ELF-1 (cell line): Measurements from ENCODE around the gene APOA4.
"Not testable (repeated sequence)": the region's sequence is repeated elsewhere in the genome, so short reads cannot be mapped to it uniquely, and the experiment has no call there.

Experiments used
- DNase-seq: peaks from one replicate; pipeline ENCODE4 v3.0.0-alpha.2; 2016; ENCODE audit warnings: low read depth, low spot score

Gene APOA4

DNA sequence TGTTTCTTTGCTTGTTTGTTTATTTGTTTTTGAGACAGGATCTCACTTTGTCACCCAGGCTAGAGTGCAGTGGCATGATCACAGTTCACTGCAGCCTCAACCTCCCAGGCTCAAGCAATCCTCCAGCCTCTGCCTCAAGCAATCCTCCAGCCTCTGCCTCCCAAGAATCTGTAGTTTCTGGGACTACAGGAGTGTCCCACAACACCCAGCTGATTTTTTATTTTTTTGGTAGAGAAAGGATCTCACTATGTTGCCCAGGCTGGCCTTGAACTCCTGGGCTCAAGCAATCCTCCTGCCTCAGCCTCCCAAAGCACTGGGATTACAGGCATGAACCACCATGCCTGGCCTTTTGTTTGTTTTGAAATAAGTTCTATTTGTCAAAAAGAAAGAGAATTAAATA, 21.4 kb downstream of the APOA4 start:
- DNase-seq = not testable (repeated sequence)

GRCh38 chr11:116800610-116801009, 22.5 kb downstream of the APOA4 start:
- DNase-seq = no peak

- DNase-seq = no peak
These were observed 24.7 kb downstream of the APOA4 start for GRCh38 chr11:116798368-116798767.

DNA sequence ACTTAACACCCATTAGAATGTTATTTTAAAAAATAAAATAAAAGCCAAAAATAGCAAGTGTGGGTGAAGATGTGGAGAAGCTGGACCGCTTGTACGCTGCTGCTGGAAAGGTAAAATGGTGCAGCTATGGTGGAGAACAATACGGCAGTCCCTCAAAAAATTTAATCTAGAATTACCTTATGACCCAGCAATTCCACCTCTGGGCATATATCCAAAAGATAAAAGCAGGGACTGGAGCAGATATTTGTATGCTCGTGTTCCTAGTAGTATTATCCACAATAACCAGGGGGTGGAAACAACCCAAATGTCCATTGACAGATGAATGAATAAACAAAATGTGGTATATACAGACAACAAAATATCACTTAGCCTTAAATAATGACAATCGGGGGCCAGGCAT, 25.3 kb downstream of the APOA4 start:
- DNase-seq = no peak

GRCh38 chr11:116796548-116796947, 26.6 kb downstream of the APOA4 start:
- no peak for DNase-seq

GRCh38 chr11:116794851-116795250, 28.3 kb downstream of the APOA4 start:
- DNase-seq = no peak

GRCh38 chr11:116793772-116794097, 29.4 kb downstream of the APOA4 start:
- DNase-seq = no peak

DNA sequence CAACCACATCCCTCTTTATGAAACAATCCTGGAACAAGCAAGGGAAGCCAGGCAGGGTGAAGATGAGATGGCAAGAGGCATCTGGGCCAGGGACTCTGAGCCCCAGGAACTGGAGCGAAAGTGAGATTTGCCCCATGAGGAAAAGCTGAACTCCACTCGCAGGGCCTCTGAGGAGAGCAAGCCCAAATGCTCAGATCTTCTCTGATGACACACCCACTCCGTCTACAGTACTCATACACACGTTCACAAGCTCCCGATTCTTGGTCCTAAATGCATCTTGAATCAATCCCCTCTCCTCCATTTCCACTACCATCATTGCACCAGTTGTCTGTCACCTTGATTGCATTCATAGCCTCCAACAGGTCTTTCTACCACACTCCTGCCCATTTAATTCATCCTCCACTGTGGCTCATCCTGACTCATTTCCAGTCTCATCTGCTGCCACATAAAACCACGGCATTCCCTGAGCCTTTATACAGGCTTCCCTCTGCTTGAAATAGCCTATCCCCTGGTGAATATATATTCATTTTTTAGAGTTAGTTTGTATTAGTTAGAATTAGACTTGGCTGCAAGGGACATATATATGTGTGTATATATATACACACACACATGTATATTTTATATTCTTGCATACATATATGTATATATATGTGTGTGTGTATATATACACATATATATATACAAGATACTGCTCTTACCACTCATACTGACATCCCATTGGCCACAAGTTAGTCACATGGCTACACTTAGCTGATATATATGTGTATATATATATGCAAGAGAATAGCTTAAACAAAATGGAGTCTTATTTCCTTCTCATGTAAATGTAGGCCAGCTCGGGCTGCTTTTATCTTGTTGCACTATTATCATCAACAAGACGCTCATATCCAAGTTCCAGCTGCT, 30.0 kb downstream of the APOA4 start:
- DNase-seq = no peak

DNA sequence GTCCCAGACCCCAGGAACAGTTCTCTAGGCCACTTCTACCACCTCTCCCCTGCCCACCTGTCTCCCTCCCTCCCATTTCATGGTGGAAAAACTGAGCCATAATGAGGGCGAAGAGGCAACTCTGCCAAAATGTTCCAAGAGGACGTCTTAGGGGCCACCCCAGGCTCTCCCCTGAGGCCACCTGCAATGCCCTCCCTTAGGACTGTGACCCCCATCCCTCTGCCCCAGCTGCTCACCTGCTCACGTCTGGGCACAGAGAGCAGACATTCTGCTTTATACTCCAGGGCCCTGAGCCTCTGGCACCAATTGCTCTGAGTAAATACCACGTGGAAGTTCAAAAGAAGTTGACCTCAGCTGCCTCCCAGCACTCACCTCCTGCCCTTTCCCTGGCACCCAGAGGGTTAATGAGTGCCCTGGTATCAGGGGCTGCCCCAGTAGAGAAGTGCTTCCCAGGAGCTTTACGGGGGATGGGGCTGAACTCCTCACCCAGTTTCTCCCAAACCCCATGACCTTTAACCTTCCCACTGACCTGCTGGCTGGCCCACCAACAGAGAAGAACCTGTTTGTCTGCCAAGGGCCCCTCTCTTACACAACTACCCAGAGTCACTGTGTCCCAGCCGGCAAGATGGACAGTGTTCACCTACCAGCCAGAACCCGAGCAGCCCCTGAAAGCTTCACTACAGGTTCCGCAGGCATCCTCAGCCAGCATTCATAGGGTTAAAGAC, 30.8 kb downstream of the APOA4 start:
- DNase-seq = no peak

DNA sequence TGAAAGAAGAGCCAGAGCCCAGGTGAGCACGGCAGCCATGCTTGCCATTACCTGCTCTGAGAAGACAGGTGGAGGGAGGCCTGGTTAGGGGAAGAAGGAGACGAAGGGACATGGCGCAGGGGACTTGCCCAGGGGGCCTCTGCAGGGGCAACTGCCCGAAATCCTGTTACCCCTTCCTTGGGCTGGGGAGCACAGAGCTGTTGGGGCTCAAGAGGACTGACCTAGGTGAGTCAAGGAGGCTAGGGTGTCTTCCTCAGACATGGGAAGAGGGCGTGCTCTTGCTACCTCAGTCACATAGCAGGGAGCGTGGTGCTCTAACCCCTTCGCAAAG, 31.3 kb downstream of the APOA4 start, which contains the start of gene APOA5:
Gene APOA5 (minus strand): TSS at position 67 of the 331 bp plus-strand sequence. CDS start 19 bp downstream, at position 48.
- DNase-seq = no peak

DNA sequence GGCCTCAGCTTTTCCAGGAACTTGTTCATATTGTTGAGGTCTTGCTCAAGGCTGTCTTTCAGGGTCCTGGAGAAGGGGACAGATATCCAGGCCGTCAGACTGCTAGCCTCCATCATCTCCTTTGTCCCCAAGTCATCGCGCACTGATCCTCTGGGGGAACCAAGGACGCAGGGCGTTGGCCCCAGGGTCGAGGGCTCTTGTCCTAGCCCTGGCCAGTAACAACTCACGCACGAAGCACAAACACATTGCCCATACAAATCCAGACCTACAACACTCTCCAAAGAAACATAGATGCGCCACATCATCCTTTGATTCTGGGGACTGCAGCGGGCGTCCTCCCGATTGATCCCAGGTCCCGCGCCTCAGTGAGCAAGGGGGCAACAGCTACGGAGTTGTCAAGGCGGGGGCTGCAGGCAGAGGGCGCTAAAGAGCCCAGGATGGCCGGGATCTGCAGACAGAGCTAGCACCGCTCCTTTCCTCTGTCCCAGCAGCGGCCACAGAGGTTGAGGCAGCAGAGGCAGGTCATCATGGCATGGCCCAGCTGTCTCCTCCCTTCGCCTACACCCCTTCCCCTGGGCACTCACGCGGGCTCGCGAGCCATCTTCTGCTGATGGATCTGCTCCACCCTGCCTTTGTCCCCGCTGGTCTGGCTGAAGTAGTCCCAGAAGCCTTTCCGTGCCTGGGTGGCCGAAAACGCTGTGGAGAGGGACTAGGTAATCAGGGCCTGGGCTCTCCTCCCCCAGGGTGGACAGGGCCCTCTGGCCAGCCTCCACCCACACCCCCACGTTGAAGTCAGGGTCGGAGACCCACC, 31.9 kb downstream of the APOA4 start:
- DNase-seq = peak; percentile 92

DNA sequence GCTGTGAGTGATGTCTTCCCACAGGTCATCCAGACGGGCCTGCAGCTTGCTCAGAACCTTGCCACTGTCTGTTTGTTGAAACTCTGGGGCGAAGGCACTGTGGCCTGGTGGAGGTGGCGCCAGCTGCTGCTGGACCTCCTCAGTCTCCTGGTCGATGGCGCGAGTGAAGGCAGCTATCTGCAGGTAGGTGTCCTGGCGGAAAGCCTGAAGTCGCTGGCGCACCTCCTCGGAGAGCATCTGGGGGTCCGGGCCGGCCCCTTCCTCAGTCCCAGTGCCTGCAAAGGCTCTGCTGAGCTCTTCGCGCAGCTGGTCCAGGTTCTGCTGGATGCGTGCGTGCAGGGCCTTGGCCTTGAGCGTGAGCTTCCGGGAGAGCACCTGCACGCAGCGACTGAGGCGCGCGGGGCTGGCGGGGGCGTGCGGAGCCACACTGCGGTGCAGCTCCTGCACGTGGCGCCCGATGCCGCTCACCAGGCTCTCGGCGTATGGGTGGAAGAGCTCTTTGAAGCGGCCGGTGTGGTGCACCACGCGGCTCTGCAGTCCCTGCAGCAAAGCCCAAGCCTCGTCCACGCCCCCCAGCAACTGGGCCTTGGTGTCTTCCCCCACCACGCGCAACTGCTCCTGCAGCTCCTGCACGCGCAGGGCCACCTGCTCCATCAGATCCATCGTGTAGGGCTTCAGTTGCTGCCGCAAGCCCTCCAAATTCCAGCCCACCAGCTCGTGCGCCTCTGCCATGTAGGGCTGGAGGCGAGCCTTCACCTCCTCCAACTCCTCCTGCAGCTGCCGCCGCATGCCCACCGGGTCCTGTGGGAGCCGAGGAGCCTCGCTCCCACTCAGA, 32.7 kb downstream of the APOA4 start:
- no peak for DNase-seq

DNA sequence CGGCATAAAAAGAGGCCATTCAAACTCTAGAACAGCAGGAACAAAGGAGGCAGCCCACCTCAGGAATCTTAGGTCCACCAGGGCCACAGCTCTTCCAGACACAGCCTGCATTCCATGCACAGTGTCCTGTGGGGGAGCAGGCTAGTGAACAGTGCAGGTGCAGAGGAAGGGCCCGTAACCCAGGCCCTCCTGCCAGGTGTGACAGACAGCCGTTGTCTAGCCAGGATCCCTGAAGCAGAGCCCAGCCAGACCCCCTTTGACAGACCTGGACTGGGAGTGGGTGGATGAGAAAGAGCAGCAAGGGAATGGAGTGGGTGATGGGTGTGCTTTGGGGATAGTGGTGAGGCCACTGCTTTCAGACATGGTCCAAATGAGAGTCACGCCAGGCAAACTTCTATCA, 34.1 kb downstream of the APOA4 start:
- no peak for DNase-seq

- no peak for DNase-seq
These were observed 34.6 kb downstream of the APOA4 start for GRCh38 chr11:116788534-116788933.

DNA sequence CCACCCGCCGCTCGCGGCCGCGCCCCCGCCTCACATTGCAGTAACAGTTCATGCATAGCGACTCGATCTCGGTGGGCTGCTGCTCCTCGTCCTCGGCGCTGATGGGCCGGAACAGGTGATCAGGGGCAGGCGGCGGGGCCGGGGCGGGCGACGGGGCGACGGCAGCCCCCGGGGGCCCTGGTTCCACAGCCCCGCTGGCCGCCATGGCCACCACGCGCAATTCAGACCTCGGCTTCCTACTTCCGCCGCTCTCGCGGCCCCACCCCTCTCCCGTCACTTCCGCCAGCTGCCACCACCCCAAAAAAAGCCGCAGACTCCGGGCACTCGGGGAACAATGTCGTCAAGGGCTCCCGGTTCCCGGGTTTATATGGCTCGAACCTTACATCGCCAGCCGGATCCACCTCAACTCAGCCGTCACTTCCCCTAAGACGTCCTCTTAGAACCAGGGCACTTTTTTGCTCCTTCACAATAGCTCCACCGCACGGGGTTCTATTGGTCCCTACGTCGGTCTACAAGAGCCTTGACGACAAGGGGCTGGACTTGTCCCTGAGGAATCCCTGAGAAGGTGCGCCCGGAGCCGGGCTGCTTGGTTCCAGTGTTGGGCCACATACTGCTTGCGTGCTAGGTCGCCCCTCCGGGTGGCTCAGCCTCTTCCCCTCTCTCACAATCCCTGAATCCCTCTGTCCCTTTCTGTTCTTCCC, 35.2 kb downstream of the APOA4 start, which contains the start of gene ZPR1:
Gene ZPR1 (minus strand): TSS at position 238 of the 701 bp plus-strand sequence. CDS start 33 bp downstream, at position 205.
- peak; percentile 67 for DNase-seq

- DNase-seq = no peak
These were observed 35.7 kb downstream of the APOA4 start for GRCh38 chr11:116787436-116787785.

DNA sequence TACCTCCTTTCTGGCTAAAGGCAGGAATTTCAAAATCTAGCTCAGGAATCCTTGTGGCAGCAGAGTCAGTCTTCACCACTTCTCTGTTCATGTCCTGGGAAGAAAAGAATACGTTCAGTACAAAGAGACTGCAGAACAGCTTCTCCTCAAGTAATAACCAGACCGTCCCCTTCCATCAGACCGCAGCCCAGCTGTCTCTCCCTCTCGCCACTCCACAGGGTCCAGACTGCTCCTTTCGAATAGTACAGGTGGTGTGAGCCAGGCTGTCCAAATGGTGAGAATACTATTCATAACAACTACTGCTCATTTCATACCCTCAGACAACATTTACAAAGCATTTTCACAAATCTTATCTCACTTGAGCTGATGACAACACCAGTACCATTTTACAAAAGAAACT, 36.1 kb downstream of the APOA4 start:
- no peak for DNase-seq

DNA sequence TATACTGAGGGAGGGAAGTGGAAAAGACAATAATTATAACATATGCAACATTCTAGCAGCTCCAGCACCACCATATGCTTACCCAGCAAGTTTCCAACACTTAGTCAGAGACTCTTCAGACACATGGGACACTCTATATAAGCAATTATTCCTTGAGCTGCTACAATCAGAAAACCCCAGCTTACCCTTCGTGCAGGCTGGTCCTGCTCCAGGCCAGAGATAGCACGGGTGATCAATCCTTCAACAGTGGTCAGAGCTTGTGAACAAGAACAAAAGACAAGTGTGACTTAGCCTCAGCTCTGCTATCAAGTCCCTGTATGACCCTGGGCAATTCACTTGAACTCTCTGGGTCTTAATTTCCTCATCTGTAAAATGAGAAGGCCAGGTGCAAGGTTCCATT, 36.8 kb downstream of the APOA4 start:
- DNase-seq = no peak

DNA sequence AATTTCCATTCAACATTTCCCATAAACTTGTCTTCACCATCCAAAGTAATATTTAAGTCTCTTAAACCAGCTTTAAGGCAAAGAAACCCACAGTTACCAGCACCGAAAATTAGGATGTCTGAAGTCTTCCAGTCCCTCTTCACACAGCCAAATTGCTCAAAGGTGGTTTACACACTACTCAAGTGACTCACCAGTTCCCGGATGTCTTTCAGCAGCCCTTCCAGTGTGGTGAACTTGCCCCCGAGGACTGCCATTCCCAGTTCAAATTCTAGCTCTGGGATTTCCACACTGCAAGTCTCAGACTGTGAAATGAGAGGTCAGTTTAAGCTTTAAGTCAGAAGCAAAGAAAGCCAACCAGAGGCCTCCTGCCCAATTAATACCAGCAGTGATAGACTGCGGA, 40.4 kb downstream of the APOA4 start:
- DNase-seq = no peak

- no peak for DNase-seq
These were observed 44.5 kb downstream of the APOA4 start for GRCh38 chr11:116778556-116778955.

DNA sequence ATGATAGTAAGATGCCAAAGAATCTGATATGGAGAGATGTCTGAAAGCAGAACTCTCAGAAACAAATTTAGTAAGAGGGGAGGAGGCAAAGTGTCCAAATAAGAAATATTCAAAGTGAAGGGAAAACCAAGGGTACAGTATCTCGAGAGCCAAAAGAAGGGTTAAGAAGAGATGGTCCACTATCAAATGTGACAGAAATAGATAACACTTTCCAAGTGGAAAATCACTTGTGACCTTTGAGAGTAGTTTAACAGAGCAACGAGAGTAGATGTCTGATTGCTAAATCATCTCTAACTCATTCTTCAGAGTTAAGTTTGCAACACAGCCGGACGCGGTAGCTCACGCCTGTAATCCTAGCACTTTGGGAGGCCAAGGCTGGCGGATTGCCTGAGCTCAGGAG, 46.0 kb downstream of the APOA4 start:
- no peak for DNase-seq
